PC-9 (cell line): Measurements from ENCODE around the gene OR10A2. TPM values are rescaled to one million over a fixed set of nuclear protein-coding genes. Genes with fewer than 3 reads are reported as not detected.
A peak's percentile ranks its signal among the peaks of the same experiment; 100 is the strongest.
"Not testable (repeated sequence)": the region's sequence is repeated elsewhere in the genome, so short reads cannot be mapped to it uniquely, and the experiment has no call there.

Experiments
- BruUV-seq: library from RNA; stranded (reverse); fragments of 400-500 nt; replicated peaks from 2 replicates; lab custom pipeline; 2021; lab: Mats Ljungman, UMichigan
- CTCF ChIA-PET: fragments of 300-600 bp; sonication (Branson Sonifier 250); formaldehyde crosslinking; loops from one replicate; lab custom pipeline; 2022; ENCODE audit warnings: antibody characterized with exemption; lab: Charles Lee
- POLR2A ChIA-PET: fragments of 300-600 bp; sonication (Branson Sonifier 250); formaldehyde crosslinking; loops from one replicate; lab custom pipeline; 2022; ENCODE audit warnings: antibody characterized with exemption; ENCODE audit not compliant: unreplicated experiment; lab: Charles Lee
- DNase-seq, 2 experiments: peaks; one replicate each; pipeline versions ENCODE4 v3.0.0 to v3.0.0-alpha.2; 2015 to 2022; ENCODE audit warnings: mixed read lengths in 1 of 2
- H2AFZ ChIP-seq: fragments of 200-600 bp; sonication (generic); 2 replicates; pipeline ENCODE4 v1.8.1; 2017; ENCODE audit warnings: antibody characterized with exemption
- H3F3A ChIP-seq: fragments of 200-600 bp; sonication (generic); 2 replicates; pipeline ENCODE4 v1.8.1; 2017; ENCODE audit warnings: antibody characterized with exemption, mild to moderate bottlenecking, low read depth; ENCODE audit not compliant: insufficient read depth
- H3K27ac ChIP-seq: fragments of 200-600 bp; sonication (generic); 2 replicates; pipeline ENCODE4 v1.6.1; 2016; ENCODE audit warnings: mixed run types
- H3K27me3 ChIP-seq: fragments of 200-600 bp; sonication (generic); 2 replicates; pipeline ENCODE4 v1.6.1; 2016; ENCODE audit warnings: low read depth, mixed run types; ENCODE audit not compliant: insufficient read depth
- H3K36me3 ChIP-seq: fragments of 200-600 bp; sonication (generic); 2 replicates; pipeline ENCODE4 v1.6.1; 2016; ENCODE audit warnings: low read depth, mixed run types
- H3K4me1 ChIP-seq: fragments of 200-600 bp; sonication (generic); replicated peaks from 2 replicates; pipeline ENCODE4 v1.6.1; 2016; ENCODE audit warnings: mixed run types; ENCODE audit not compliant: insufficient read depth
- H3K4me2 ChIP-seq: fragments of 200-600 bp; sonication (generic); 2 replicates; pipeline ENCODE4 v1.6.1; 2017; ENCODE audit warnings: mixed run types
- H3K4me3 ChIP-seq: fragments of 200-600 bp; sonication (generic); 2 replicates; pipeline ENCODE4 v1.6.1; 2016; ENCODE audit warnings: mixed run types
- H3K79me2 ChIP-seq: fragments of 200-600 bp; sonication (generic); 2 replicates; pipeline ENCODE4 v1.6.1; 2017; ENCODE audit warnings: low read depth, mixed run types
- H3K9me2 ChIP-seq: fragments of 200-600 bp; sonication (generic); 2 replicates; pipeline ENCODE4 v1.8.1; 2017; ENCODE audit warnings: mild to moderate bottlenecking; ENCODE audit not compliant: insufficient read depth
- H3K9me3 ChIP-seq: fragments of 200-600 bp; sonication (generic); 2 replicates; pipeline ENCODE4 v1.8.1; 2016; ENCODE audit warnings: low read depth; ENCODE audit not compliant: insufficient read depth
- H4K20me1 ChIP-seq: fragments of 200-600 bp; sonication (generic); 2 replicates; pipeline ENCODE4 v1.8.1; 2017; ENCODE audit not compliant: insufficient read depth
- CTCF ChIP-seq: fragments of 200-600 bp; sonication (generic); conservative IDR thresholded peaks from 2 replicates; pipeline ENCODE4 v1.6.1; 2017; ENCODE audit warnings: mixed run types, antibody characterized with exemption, mild to moderate bottlenecking, moderate library complexity
- EZH2 ChIP-seq: fragments of 200-600 bp; sonication (generic); IDR thresholded peaks from 2 replicates; pipeline ENCODE4 v1.8.0; 2017; ENCODE audit warnings: antibody characterized with exemption, low read depth
- intact Hi-C: fragments of 100-400 bp; cut with micrococcal nuclease; formaldehyde crosslinking; loops from one replicate; pipeline ENCODE4 v1.10.0; 2022; ENCODE audit not compliant: unreplicated experiment
- total RNA-seq: library from RNA; stranded (reverse); gene quantifications from 2 replicates; pipeline ENCODE4 v1.2.3, GENCODE V29; 2021

OR10A2 gene
- total RNA-seq, 1 experiment from 2014 or later, result not detected

- Histone ChIP-seq H2AFZ (no peak within 1 kb of the TSS), H3K4me1 (no peaks in the 10 kb centered on the region), H3F3A (no peaks in the 10 kb centered on the region), H3K4me3 (no peak within 1 kb of the TSS), H3K27me3 (no peaks in the 10 kb centered on the region), H3K4me2 (no peak within 1 kb of the TSS), H3K36me3 (no peaks in the 10 kb centered on the region), H4K20me1 (no peaks in the 10 kb centered on the region), H3K79me2 (no peaks in the 10 kb centered on the region), H3K9me3 (no peaks in the 10 kb centered on the region), H3K9me2 (no peaks in the 10 kb centered on the region), H3K27ac (no peak within 1 kb of the TSS)
- TF ChIP-seq CTCF (no peak), EZH2 (no peak)
- POLR2A ChIA-PET, result no interaction called here
- no peak for DNase-seq
- intact Hi-C loops, result no loop called here
- CTCF ChIA-PET, result no interaction called here
- no TSS peak for BruUV-seq
These were observed 17.5 kb upstream of the OR10A2 start, which contains the start of gene OR10A5 for GRCh38 chr11:6845383-6845782. OR10A5 (plus strand) TSS chr11:6845683; CDS start chr11:6845683, 0 bp downstream.

- H3K9me2 ChIP-seq, result no peaks in the 10 kb centered on the region
- no peak overlapping the region for H3K27ac ChIP-seq
- no peak overlapping the region for H2AFZ ChIP-seq
- BruUV-seq, result no TSS peak
- no peaks in the 10 kb centered on the region for H3K9me3 ChIP-seq
- POLR2A ChIA-PET, result no interaction called here
- H3K27me3 ChIP-seq, result no peaks in the 10 kb centered on the region
- no peaks in the 10 kb centered on the region for H3K36me3 ChIP-seq
- H4K20me1 ChIP-seq, result no peaks in the 10 kb centered on the region
- H3K79me2 ChIP-seq, result no peaks in the 10 kb centered on the region
- H3K4me1 ChIP-seq, result no peaks in the 10 kb centered on the region
- no peak overlapping the region for H3K4me2 ChIP-seq
- DNase-seq, result no peak
- intact Hi-C loops, result no loop called here
- TF ChIP-seq EZH2 (no peak), CTCF (no peak)
- no peaks in the 10 kb centered on the region for H3F3A ChIP-seq
- CTCF ChIA-PET, result no interaction called here
- H3K4me3 ChIP-seq, result no peak overlapping the region
These were observed 12.3 kb upstream of the OR10A2 start for GRCh38 chr11:6850526-6850925.

- intact Hi-C loops, BruUV-seq, H3K27ac ChIP-seq, H3K79me2 ChIP-seq, H3K4me3 ChIP-seq, H3K9me3 ChIP-seq, H2AFZ ChIP-seq, H3F3A ChIP-seq, DNase-seq, H3K36me3 ChIP-seq, H3K9me2 ChIP-seq, POLR2A ChIA-PET, H3K27me3 ChIP-seq, CTCF ChIA-PET, H3K4me1 ChIP-seq, H4K20me1 ChIP-seq, H3K4me2 ChIP-seq: not testable (repeated sequence)
These were observed 8.1 kb upstream of the OR10A2 start for GRCh38 chr11:6854801-6855200.

- intact Hi-C loops, result no loop called here
- Histone ChIP-seq H3K27me3 (no peaks in the 10 kb centered on the region), H3K4me2 (no peak overlapping the region), H3K4me3 (no peak overlapping the region), H3F3A (no peaks in the 10 kb centered on the region), H4K20me1 (no peaks in the 10 kb centered on the region), H3K36me3 (no peaks in the 10 kb centered on the region), H2AFZ (no peak overlapping the region), H3K4me1 (no peaks in the 10 kb centered on the region), H3K79me2 (no peaks in the 10 kb centered on the region), H3K9me2 (no peaks in the 10 kb centered on the region), H3K9me3 (no peaks in the 10 kb centered on the region), H3K27ac (no peak overlapping the region)
- TF ChIP-seq EZH2, result no peak
- no peak for TF ChIP-seq CTCF
- no TSS peak for BruUV-seq
- ChIA-PET POLR2A (no interaction called here), CTCF (no interaction called here)
- peak in 1 of 2 experiments; percentile 10 for DNase-seq
These were observed 6.8 kb upstream of the OR10A2 start for GRCh38 chr11:6855971-6856541.
